Hepatocyte (in vitro differentiated cells): Measurements from ENCODE around the gene IGSF10. TPM values are rescaled to one million over a fixed set of nuclear protein-coding genes. Genes with fewer than 3 reads are reported as not detected.

Source experiments
- DNase-seq: peaks from one replicate; pipeline ENCODE4 v3.0.0-alpha.2; 2016; ENCODE audit warnings: low spot score
- H2AFZ ChIP-seq: fragments of 200-600 bp; sonication (generic); 2 replicates; pipeline ENCODE4 v1.6.0; 2016; ENCODE audit warnings: antibody characterized with exemption, mild to moderate bottlenecking
- H3K27ac ChIP-seq: fragments of 200-600 bp; sonication (generic); 2 replicates; pipeline ENCODE4 v1.5.1; 2016; ENCODE audit warnings: mild to moderate bottlenecking
- H3K27me3 ChIP-seq: fragments of 200-600 bp; sonication (generic); 2 replicates; pipeline ENCODE4 v1.6.1; 2016
- H3K36me3 ChIP-seq: fragments of 200-600 bp; sonication (generic); replicated peaks from 2 replicates; pipeline ENCODE4 v1.5.1; 2016; ENCODE audit warnings: low read depth; ENCODE audit not compliant: insufficient read depth
- H3K4me1 ChIP-seq: fragments of 200-600 bp; sonication (generic); 2 replicates; pipeline ENCODE4 v1.5.1; 2016; ENCODE audit warnings: mild to moderate bottlenecking, moderate library complexity; ENCODE audit not compliant: insufficient read depth
- H3K4me2 ChIP-seq: fragments of 200-600 bp; sonication (generic); 2 replicates; pipeline ENCODE4 v1.6.0; 2016
- H3K4me3 ChIP-seq: fragments of 200-600 bp; sonication (generic); 2 replicates; pipeline ENCODE4 v1.5.1; 2016; ENCODE audit warnings: mild to moderate bottlenecking
- H3K79me2 ChIP-seq: fragments of 200-600 bp; sonication (generic); 2 replicates; pipeline ENCODE4 v1.6.0; 2017; ENCODE audit warnings: mild to moderate bottlenecking
- H3K9me2 ChIP-seq: fragments of 200-600 bp; sonication (generic); replicated peaks from 2 replicates; pipeline ENCODE4 v1.6.0; 2017; ENCODE audit warnings: mild to moderate bottlenecking; ENCODE audit not compliant: insufficient read depth
- H3K9me3 ChIP-seq: fragments of 200-600 bp; sonication (generic); 2 replicates; pipeline ENCODE4 v1.5.1; 2016; ENCODE audit warnings: low read depth, mild to moderate bottlenecking
- H4K20me1 ChIP-seq: fragments of 200-600 bp; sonication (generic); 2 replicates; pipeline ENCODE4 v1.6.0; 2016; ENCODE audit warnings: mild to moderate bottlenecking; ENCODE audit not compliant: insufficient read depth, poor library complexity, severe bottlenecking
- CTCF ChIP-seq: fragments of 200-600 bp; sonication (generic); IDR thresholded peaks from 2 replicates; pipeline ENCODE4 v1.5.1; 2016; ENCODE audit warnings: antibody characterized with exemption, mild to moderate bottlenecking; ENCODE audit not compliant: poor library complexity
- EZH2 ChIP-seq: fragments of 200-600 bp; sonication (generic); IDR thresholded peaks from 2 replicates; pipeline ENCODE4 v1.6.1; 2016; ENCODE audit warnings: antibody characterized with exemption, mild to moderate bottlenecking, borderline replicate concordance
- EZH2phosphoT487 ChIP-seq: fragments of 200-600 bp; sonication (generic); IDR thresholded peaks from one replicate; pipeline ENCODE4 v1.6.1; 2018; ENCODE audit warnings: antibody characterized with exemption, mild to moderate bottlenecking, low read depth, moderate library complexity; ENCODE audit not compliant: unreplicated experiment, severe bottlenecking
- WGBS: methylation state at CpG from one replicate; pipeline ENCODE4 v1.1.6; 2016; ENCODE audit warnings: low lambda C conversion rate; ENCODE audit errors: missing lambda C conversion rate; 5-methylcytosine and 5-hydroxymethylcytosine counted together
- polyA plus RNA-seq: library from polyadenylated mRNA; unstranded; fragments of >200 nt; fragmentation: Nextera tagmentation; extraction: Ambion mirVana; gene quantifications from 2 replicates; pipeline ENCODE4 v1.2.1, GENCODE V29; 2016
- total RNA-seq: library from RNA; depleted of rRNA; stranded (reverse); fragments of >200 nt; gene quantifications from 2 replicates; pipeline ENCODE4 v1.2.3, GENCODE V29; 2014

The IGSF10 gene
- total and polyA plus RNA-seq, 2 experiments from 2014 or later = 0.75 to 1.4 TPM

GRCh38 chr3:151425627-151426340 lies 35.1 kb downstream of the IGSF10 start:
- no peak overlapping the region for H3K4me3 ChIP-seq
- H3K27me3 ChIP-seq = no peaks in the 10 kb centered on the region
- no peaks in the 10 kb centered on the region for H4K20me1 ChIP-seq
- no peaks in the 10 kb centered on the region for H3K36me3 ChIP-seq
- H3K9me3 ChIP-seq = no peaks in the 10 kb centered on the region
- DNase-seq = no peak
- H3K4me1 ChIP-seq = no peaks in the 10 kb centered on the region
- no peak overlapping the region for H2AFZ ChIP-seq
- H3K9me2 ChIP-seq = no peaks in the 10 kb centered on the region
- 66% methylated on average over 4 of the region's 4 CpGs for WGBS
- H3K4me2 ChIP-seq = no peak overlapping the region
- H3K27ac ChIP-seq = no peak overlapping the region
- H3K79me2 ChIP-seq = no peaks in the 10 kb centered on the region
- TF ChIP-seq EZH2 = no peak
- TF ChIP-seq EZH2phosphoT487 = no peak
- TF ChIP-seq CTCF = no peak

- Histone ChIP-seq H3K27ac (no peak overlapping the region), H3K9me2 (no peaks in the 10 kb centered on the region), H3K36me3 (no peaks in the 10 kb centered on the region), H3K4me2 (no peak overlapping the region), H3K4me3 (no peak overlapping the region), H3K9me3 (no peaks in the 10 kb centered on the region), H3K4me1 (no peaks in the 10 kb centered on the region), H4K20me1 (no peaks in the 10 kb centered on the region), H2AFZ (no peak overlapping the region), H3K27me3 (no peaks in the 10 kb centered on the region), H3K79me2 (no peaks in the 10 kb centered on the region)
- WGBS = 78% methylated on average over 5 of the region's 5 CpGs
- no peak for DNase-seq
- TF ChIP-seq EZH2 (no peak), EZH2phosphoT487 (no peak), CTCF (no peak)
These were observed 37.8 kb downstream of the IGSF10 start for GRCh38 chr3:151423091-151423490.

- WGBS = 82% methylated on average over 4 of the region's 4 CpGs
- TF ChIP-seq EZH2phosphoT487 = no peak
- no peak for TF ChIP-seq CTCF
- no peak for TF ChIP-seq EZH2
- H3K9me3 ChIP-seq = no peaks in the 10 kb centered on the region
- DNase-seq = no peak
- no peaks in the 10 kb centered on the region for H3K79me2 ChIP-seq
- no peaks in the 10 kb centered on the region for H3K4me1 ChIP-seq
- no peaks in the 10 kb centered on the region for H3K36me3 ChIP-seq
- H3K4me2 ChIP-seq = no peak overlapping the region
- H3K9me2 ChIP-seq = no peaks in the 10 kb centered on the region
- H3K4me3 ChIP-seq = no peak overlapping the region
- no peak overlapping the region for H2AFZ ChIP-seq
- no peaks in the 10 kb centered on the region for H3K27me3 ChIP-seq
- H3K27ac ChIP-seq = no peak overlapping the region
- H4K20me1 ChIP-seq = no peaks in the 10 kb centered on the region
These were observed 38.9 kb downstream of the IGSF10 start for GRCh38 chr3:151421938-151422337.
